Choroid plexus epithelial cell (primary cell): Measurements from ENCODE around the gene CD86.

ENCODE experiments used
- DNase-seq: peaks from one replicate; pipeline ENCODE4 v3.0.0-alpha.2; 2010; ENCODE audit warnings: low read depth
- H3K4me3 ChIP-seq: 2 replicates; pipeline ENCODE4 v1.5.1; 2011; ENCODE audit warnings: low read depth, mild to moderate bottlenecking, control low read depth, low read length, moderate library complexity
- TF ChIP-seq, protein P1 (sequence below): conservative IDR thresholded peaks from 2 replicates; pipeline ENCODE4 v1.5.1; 2011; ENCODE audit warnings: low read depth, mild to moderate bottlenecking, control low read depth, inconsistent platforms, low read length, moderate library complexity

The CD86 gene

DNA sequence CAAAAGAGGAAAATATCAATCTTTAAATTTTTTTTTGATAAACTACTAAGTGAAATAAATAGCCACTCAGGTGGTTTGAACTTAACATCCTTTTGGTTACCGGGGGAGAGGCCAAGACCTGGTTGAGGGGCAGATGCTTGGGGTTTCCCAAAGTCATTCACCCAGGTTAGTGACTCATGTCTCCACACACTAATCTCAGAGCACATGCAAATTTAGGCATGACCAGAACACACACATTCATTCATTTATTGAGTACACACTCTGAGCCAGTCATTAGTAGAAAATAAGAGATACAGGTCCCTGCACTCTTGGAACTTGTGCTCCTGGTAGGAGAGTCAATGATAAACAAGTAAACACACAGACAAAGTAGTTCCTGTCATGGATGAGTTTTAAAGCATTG lies 40.4 kb upstream of the CD86 start:
- TF ChIP-seq, protein P1, sequence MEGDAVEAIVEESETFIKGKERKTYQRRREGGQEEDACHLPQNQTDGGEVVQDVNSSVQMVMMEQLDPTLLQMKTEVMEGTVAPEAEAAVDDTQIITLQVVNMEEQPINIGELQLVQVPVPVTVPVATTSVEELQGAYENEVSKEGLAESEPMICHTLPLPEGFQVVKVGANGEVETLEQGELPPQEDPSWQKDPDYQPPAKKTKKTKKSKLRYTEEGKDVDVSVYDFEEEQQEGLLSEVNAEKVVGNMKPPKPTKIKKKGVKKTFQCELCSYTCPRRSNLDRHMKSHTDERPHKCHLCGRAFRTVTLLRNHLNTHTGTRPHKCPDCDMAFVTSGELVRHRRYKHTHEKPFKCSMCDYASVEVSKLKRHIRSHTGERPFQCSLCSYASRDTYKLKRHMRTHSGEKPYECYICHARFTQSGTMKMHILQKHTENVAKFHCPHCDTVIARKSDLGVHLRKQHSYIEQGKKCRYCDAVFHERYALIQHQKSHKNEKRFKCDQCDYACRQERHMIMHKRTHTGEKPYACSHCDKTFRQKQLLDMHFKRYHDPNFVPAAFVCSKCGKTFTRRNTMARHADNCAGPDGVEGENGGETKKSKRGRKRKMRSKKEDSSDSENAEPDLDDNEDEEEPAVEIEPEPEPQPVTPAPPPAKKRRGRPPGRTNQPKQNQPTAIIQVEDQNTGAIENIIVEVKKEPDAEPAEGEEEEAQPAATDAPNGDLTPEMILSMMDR: no peak
- DNase-seq: no peak
- H3K4me3 ChIP-seq: no peak overlapping the region

GRCh38 chr3:122019493-122019892 lies 35.7 kb upstream of the CD86 start:
- TF ChIP-seq, protein P1: no peak
- no peak for DNase-seq

GRCh38 chr3:122021037-122021436 lies 34.1 kb upstream of the CD86 start:
- TF ChIP-seq, protein P1: no peak
- H3K4me3 ChIP-seq: no peak overlapping the region

More at GRCh38 chr3:122019493-122019892, 35.7 kb upstream of the CD86 start:
- no peak overlapping the region for H3K4me3 ChIP-seq

DNA sequence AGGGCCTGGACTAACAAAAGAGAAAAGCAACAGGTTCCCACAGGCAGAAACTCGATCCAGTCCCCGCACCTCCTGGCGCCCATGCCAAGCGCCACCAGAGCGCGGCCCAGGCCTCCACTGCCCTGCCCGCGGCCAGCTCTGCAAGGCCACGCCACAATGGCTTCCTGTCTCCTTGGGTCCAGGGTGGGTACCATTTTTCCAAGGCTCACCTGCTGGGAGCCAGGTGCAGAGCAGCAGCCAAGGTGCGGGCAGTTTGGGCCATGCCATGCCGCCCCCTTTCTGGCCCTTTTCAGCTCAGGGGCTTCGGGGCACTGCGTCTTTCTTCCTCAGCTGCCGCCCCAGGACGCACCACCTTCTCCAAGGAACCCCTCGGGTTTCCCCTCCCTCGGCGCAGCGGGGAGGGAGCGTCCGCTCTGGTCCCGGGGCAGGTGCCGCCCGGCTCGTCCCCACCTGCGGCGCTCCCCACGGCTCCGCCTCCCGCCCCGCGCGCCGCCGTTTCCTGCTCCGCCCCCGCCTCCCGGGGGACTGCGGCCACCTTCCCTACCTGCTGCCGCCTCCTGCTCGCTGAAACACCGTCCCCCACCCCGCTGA lies 33.3 kb upstream of the CD86 start, which contains the start of gene ILDR1:
Gene ILDR1 (minus strand): TSS at position 437 of the 591 bp plus-strand sequence. CDS start 170 bp downstream, at position 267.
- no peak within 1 kb of the TSS for H3K4me3 ChIP-seq
- DNase-seq: no peak
- TF ChIP-seq, protein P1: no peak

More at GRCh38 chr3:122021037-122021436, 34.1 kb upstream of the CD86 start:
- no peak for DNase-seq

DNA sequence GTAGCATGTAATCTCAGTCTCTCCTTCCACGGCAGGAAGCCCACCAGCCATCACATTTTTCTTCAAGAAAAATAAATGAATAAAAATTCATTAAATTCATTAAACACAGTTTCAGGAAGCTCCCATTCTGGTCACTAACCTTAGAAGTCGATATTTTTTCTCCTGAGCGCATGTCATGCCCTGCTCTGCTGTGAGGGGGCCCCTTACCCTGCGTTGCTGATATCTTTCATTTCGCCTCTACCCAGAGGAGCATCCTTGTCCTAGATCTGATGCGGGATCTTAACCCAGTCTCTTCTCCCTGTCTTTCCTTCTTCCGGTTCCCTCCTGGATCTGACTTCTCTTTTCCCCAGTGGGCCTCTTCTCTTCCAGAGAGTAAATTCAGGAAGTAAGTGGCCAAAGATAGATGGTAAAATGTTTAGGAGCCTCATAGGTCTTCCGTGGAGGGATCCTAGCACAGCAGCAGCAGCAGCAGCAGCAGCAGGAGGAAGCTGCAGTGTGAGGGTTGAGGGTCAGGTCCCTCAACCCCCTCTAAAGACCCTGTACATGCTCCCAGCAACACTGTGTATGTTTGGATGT lies 31.7 kb upstream of the CD86 start:
- TF ChIP-seq, protein P1: no peak
- DNase-seq: no peak
- no peak overlapping the region for H3K4me3 ChIP-seq

DNA sequence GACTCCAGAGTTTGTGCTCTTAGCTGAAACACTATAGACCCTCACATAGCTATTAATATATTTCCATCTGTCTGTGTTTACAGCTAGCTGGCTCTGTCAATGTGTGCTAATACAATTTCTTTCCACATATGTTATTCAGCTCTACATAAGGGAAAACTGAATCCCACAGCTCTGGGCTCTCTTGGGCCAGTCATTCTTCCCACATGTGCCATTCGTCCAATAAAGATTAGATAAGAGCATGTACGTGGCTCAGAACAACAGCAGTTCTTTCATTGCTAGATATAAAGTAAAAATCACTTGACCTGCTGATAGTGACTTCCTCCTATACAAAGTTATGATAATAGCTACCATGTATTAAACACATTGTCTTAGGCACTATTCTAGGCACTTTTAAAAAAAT lies 30.4 kb upstream of the CD86 start:
- no peak overlapping the region for H3K4me3 ChIP-seq
- no peak for DNase-seq
- TF ChIP-seq, protein P1: no peak

GRCh38 chr3:122025296-122025695 lies 29.9 kb upstream of the CD86 start:
- TF ChIP-seq, protein P1: no peak
- no peak for DNase-seq
- H3K4me3 ChIP-seq: no peak overlapping the region
